Right lobe of liver (tissue), 6 donors: ENCODE data around the gene ENTPD8. TPM values are rescaled to one million over a fixed set of nuclear protein-coding genes. Genes with fewer than 3 reads are reported as not detected.

ENCODE experiments used
- ATAC-seq, 4 donors: fragments of 200-7000 bp; cut with Tn5 transposase; one replicate each; pipeline ENCODE4 v1.9.1; 2020; ENCODE audit warnings: mild to moderate bottlenecking in 4 of 4, moderate library complexity in 4 of 4
- DNase-seq, 3 donors: peaks; one replicate each; pipeline ENCODE4 v3.0.0-alpha.2; 2020
- H3K27ac ChIP-seq, 3 donors: fragments of 200-600 bp; one replicate each; pipeline ENCODE4 v1.8.0; 2022
- H3K27me3 ChIP-seq, 2 donors: fragments of 200-600 bp; one replicate each; pipeline ENCODE4 v1.8.0; 2022
- H3K36me3 ChIP-seq, 4 donors: fragments of 200-600 bp; sonication (generic) in 1 of 4; one replicate each; pipeline versions ENCODE4 v1.5.1 to v1.8.0; 2017 to 2022; ENCODE audit warnings: control low read depth in 1 of 4
- H3K4me1 ChIP-seq, 4 donors: fragments of 200-600 bp; sonication (generic) in 1 of 4; one replicate each; pipeline versions ENCODE4 v1.5.1 to v1.8.0; 2017 to 2022; ENCODE audit warnings: control low read depth in 1 of 4
- H3K4me3 ChIP-seq, 3 donors: fragments of 200-600 bp; one replicate each; pipeline ENCODE4 v1.8.0; 2022
- H3K9me3 ChIP-seq, 4 donors: fragments of 200-600 bp; sonication (generic) in 1 of 4; one replicate each; pipeline versions ENCODE4 v1.5.1 to v1.8.0; 2017 to 2022; ENCODE audit warnings: control low read depth in 1 of 4
- CTCF ChIP-seq, 4 donors: fragments of 200-600 bp in 3 of 4; fragments of 450-650 bp in 1 of 4; IDR thresholded peaks; one replicate each; pipeline versions ENCODE4 v1.5.1 to v1.8.0; 2016 to 2022; ENCODE audit warnings: antibody characterized with exemption in 4 of 4, mild to moderate bottlenecking in 2 of 4
- POLR2A ChIP-seq: fragments of 450-650 bp; IDR thresholded peaks from one replicate; pipeline ENCODE4 v1.6.1; 2017; ENCODE audit warnings: antibody characterized with exemption, mild to moderate bottlenecking
- WGBS: methylation state at CpG from one replicate; pipeline ENCODE4 v1.1.6; 2018; ENCODE audit warnings: low coverage, low lambda C conversion rate; ENCODE audit not compliant: insufficient coverage; ENCODE audit errors: missing lambda C conversion rate; 5-methylcytosine and 5-hydroxymethylcytosine counted together
- intact Hi-C, 2 donors: fragments of 100-400 bp; cut with DNase I; formaldehyde crosslinking; loops; one replicate each; pipeline versions ENCODE4 v1.11.2 to v1.14.1; 2022
- total RNA-seq, 6 experiments: library from RNA; depleted of rRNA in 2 of 6; stranded (reverse); fragments of >200 nt in 2 of 6; fragmentation: NEBNext Ultra II Directional in 3 of 6; extraction: Animal tissue kit (Norgen Biotek cat#: 25700) in 3 of 6; gene quantifications; one replicate each; pipeline versions ENCODE4 v1.1.0 to v1.2.4, GENCODE V29; 2016 to 2023
- donor health status: DM: no; HTN: yes; CAD: no.
- donor health status: DM: no; HTN: no; CAD: no.
- donor health status: DM: no; HTN: no; CAD: no.
- donor health status: DM: no; HTN: yes; CAD: no.
- donor health status: DM: no; HTN: yes; CAD: no.

ENTPD8 gene
- total RNA-seq, 6 experiments from 2014 or later: 3.3 to 11.5 (median 7.5) TPM

- Histone ChIP-seq H3K4me1 (peaks cover 0 to 25% (median 3%) of the 10 kb centered on the region in 4 donors), H3K9me3 (no peaks in the 10 kb centered on the region), H3K4me3 (peak within 1 kb of the TSS; percentile 65 to 73 (median 69)), H3K27ac (peak within 1 kb of the TSS; percentile 28 to 86 (median 61)), H3K36me3 (no peaks in the 10 kb centered on the region), H3K27me3 (no peaks in the 10 kb centered on the region)
- intact Hi-C loops: no loop called here
- TF ChIP-seq POLR2A (peak; percentile 91), CTCF (IDR thresholded peaks at IDR 0.05) (no peak)
- ATAC-seq (peak; percentile 80 to 88 (median 84)), DNase-seq (peak; percentile 97 to 98 (median 97))
- 0% methylated on average over 5 of the region's 62 CpGs for WGBS
Measured at GRCh38 chr9:137459152-137459600, 18.0 kb upstream of the ENTPD8 start, which contains the start of gene NSMF. TSS of gene NSMF (minus strand) at chr9:137459334. CDS start at chr9:137459102, 232 bp downstream.

- ATAC-seq: no peak
- no peaks in the 10 kb centered on the region for H3K36me3 ChIP-seq
- TF ChIP-seq POLR2A: no peak
- no peak for TF ChIP-seq CTCF (IDR thresholded peaks at IDR 0.05)
- WGBS: no CpG with 5 or more reads among the region's 88 CpGs
- DNase-seq: peak; percentile 44 to 64 (median 55)
- H3K4me3 ChIP-seq: peak overlapping the region; percentile 65 to 73 (median 69)
- H3K4me1 ChIP-seq: peaks cover 0 to 25% (median 3%) of the 10 kb centered on the region in 4 donors
- no peaks in the 10 kb centered on the region for H3K9me3 ChIP-seq
- intact Hi-C loops: no loop called here
- peak overlapping the region in 2 of 3 donors; percentile 59 to 61 for H3K27ac ChIP-seq
- H3K27me3 ChIP-seq: no peaks in the 10 kb centered on the region
Measured at GRCh38 chr9:137458194-137459151, 17.3 kb upstream of the ENTPD8 start.

GRCh38 chr9:137457406-137458193 lies 16.4 kb upstream of the ENTPD8 start:
- H3K4me3 ChIP-seq: no peak overlapping the region
- H3K4me1 ChIP-seq: peaks cover 0 to 25% (median 3%) of the 10 kb centered on the region in 4 donors
- intact Hi-C loops: no loop called here
- TF ChIP-seq POLR2A (no peak), CTCF (IDR thresholded peaks at IDR 0.05) (no peak)
- 60% methylated on average over 1 of the region's 44 CpGs for WGBS
- H3K9me3 ChIP-seq: no peaks in the 10 kb centered on the region
- ATAC-seq (no peak), DNase-seq (peak in 2 of 3 donors; percentile 47 to 57)
- no peaks in the 10 kb centered on the region for H3K27me3 ChIP-seq
- no peak overlapping the region for H3K27ac ChIP-seq
- H3K36me3 ChIP-seq: no peaks in the 10 kb centered on the region

- no peak for TF ChIP-seq CTCF (IDR thresholded peaks at IDR 0.05)
- no peak for TF ChIP-seq POLR2A
- DNase-seq (peak in 1 of 3 donors; percentile 45), ATAC-seq (no peak)
- H3K27ac ChIP-seq: no peak overlapping the region
- H3K4me1 ChIP-seq: peaks cover 0 to 25% (median 3%) of the 10 kb centered on the region in 4 donors
- H3K36me3 ChIP-seq: no peaks in the 10 kb centered on the region
- whole genome bisulfite sequencing: 60% methylated on average over 1 of the region's 10 CpGs
- no peak overlapping the region for H3K4me3 ChIP-seq
- H3K27me3 ChIP-seq: no peaks in the 10 kb centered on the region
- intact Hi-C loops: no loop called here
- no peaks in the 10 kb centered on the region for H3K9me3 ChIP-seq
Measured at GRCh38 chr9:137456864-137457405, 15.8 kb upstream of the ENTPD8 start.
